HG02943 (cell line): ENCODE measurements around the gene ZDHHC14.
"Not testable (repeated sequence)": the region's sequence is repeated elsewhere in the genome, so short reads cannot be mapped to it uniquely, and the experiment has no call there.

Experiments
- ATAC-seq: cut with Tn5 transposase; IDR thresholded peaks from one replicate; pipeline ENCODE4 v1.9.1; 2021; ENCODE audit warnings: mild to moderate bottlenecking, low read depth, moderate library complexity; ENCODE audit not compliant: unreplicated experiment

Gene ZDHHC14

GRCh38 chr6:157558487-157559200, 177.7 kb downstream of the ZDHHC14 start:
- no peak for ATAC-seq

- ATAC-seq = no peak
These were observed 178.3 kb downstream of the ZDHHC14 start for GRCh38 chr6:157559201-157559756.

- not testable (repeated sequence) for ATAC-seq
These were observed 179.1 kb downstream of the ZDHHC14 start for GRCh38 chr6:157560063-157560462.

GRCh38 chr6:157560691-157561413, 179.9 kb downstream of the ZDHHC14 start:
- peak; percentile 1 for ATAC-seq

GRCh38 chr6:157561414-157561790, 180.4 kb downstream of the ZDHHC14 start:
- ATAC-seq = peak; percentile 25

- ATAC-seq = peak; percentile 49
These were observed 181.2 kb downstream of the ZDHHC14 start for GRCh38 chr6:157561929-157562810.

GRCh38 chr6:157562997-157563396, 182.0 kb downstream of the ZDHHC14 start:
- ATAC-seq = no peak

GRCh38 chr6:157563611-157564284, 182.8 kb downstream of the ZDHHC14 start:
- peak; percentile 46 for ATAC-seq

GRCh38 chr6:157568702-157569101, 187.7 kb downstream of the ZDHHC14 start:
- no peak for ATAC-seq

GRCh38 chr6:157569543-157569942, 188.6 kb downstream of the ZDHHC14 start:
- ATAC-seq = no peak

- ATAC-seq = no peak
These were observed 189.1 kb downstream of the ZDHHC14 start for GRCh38 chr6:157570104-157570503.

- no peak for ATAC-seq
These were observed 189.8 kb downstream of the ZDHHC14 start for GRCh38 chr6:157570752-157571151.

- ATAC-seq = peak; percentile 60
These were observed 190.3 kb downstream of the ZDHHC14 start for GRCh38 chr6:157571269-157571668.

- no peak for ATAC-seq
These were observed 191.0 kb downstream of the ZDHHC14 start for GRCh38 chr6:157571950-157572349.

GRCh38 chr6:157574851-157575424, 193.9 kb downstream of the ZDHHC14 start:
- no peak for ATAC-seq

- no peak for ATAC-seq
These were observed 194.6 kb downstream of the ZDHHC14 start for GRCh38 chr6:157575436-157576145.

- not testable (repeated sequence) for ATAC-seq
These were observed 196.0 kb downstream of the ZDHHC14 start for GRCh38 chr6:157576991-157577390.

GRCh38 chr6:157578527-157578926, 197.5 kb downstream of the ZDHHC14 start:
- ATAC-seq = not testable (repeated sequence)

GRCh38 chr6:157579467-157580031, 198.6 kb downstream of the ZDHHC14 start:
- no peak for ATAC-seq
